Stimulated activated CD4-positive, alpha-beta T cell treated with anti-CD3 and anti-CD28 coated beads, Interleukin-4, amount 100 ng/mL, for 24 hours (primary cell): Measurements from ENCODE around the gene ARL10.
A peak's percentile ranks its signal among the peaks of the same experiment; 100 is the strongest.

ENCODE experiments used
- DNase-seq: peaks from one replicate; pipeline ENCODE4 v3.0.0-alpha.2; 2020

ARL10 gene

DNA sequence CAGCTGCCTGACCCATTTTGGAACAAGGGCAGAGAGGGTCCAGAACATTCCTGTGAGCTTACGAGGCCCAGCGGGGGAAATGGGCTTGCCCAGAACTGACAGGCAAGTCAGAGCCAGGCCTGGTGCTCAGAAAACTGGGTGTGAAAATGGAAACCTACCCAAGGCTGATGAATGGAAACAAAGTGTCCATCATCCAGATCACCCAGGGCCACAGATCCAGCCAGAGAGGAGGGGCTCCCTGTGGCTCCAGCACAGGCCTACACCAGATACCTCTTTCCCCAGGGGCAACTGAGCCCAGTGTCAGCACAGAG, 47.9 kb downstream of the ARL10 start:
- DNase-seq: no peak

DNA sequence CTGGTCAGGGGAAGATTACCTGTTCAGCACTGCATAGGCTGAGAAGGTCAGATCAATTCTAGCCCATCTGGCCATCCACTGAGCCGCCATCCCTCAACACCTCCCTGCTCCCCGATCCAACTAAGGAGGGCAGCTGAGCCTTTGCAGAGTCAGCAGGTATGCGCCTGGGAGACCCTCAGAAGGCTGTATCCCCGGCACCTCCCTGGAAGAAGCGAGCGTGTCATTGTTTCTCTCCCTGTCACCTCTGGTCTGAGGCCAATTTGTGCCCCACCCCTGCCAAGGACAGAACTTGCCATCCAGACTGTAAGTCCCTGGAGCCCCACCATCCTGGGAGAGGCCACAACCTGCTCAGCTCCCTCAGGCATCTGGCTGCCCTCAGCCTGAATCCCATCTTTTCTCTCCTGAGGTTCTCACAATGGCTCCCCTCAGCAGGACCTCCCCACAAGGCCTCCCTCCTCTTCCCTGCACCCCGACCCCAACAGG, 48.5 kb downstream of the ARL10 start:
- no peak for DNase-seq

DNA sequence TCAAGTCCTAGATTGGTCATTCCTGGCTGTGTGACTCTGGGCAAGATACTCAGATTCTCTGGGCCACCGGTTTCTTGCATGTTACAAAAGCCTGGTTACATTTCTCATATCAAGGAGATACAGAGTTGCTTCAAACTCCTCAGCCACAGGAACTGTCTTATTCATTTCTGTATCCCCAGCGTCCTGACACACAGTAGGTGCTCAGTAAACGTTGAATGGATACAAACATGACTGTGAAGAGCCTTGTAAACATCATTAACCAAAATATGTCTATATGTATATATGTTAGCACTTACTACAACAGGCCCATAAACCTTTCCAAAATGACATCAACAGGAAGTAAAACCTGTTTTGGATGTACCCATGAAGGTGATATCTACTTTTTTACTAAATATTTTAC, 49.4 kb downstream of the ARL10 start:
- DNase-seq: no peak

DNA sequence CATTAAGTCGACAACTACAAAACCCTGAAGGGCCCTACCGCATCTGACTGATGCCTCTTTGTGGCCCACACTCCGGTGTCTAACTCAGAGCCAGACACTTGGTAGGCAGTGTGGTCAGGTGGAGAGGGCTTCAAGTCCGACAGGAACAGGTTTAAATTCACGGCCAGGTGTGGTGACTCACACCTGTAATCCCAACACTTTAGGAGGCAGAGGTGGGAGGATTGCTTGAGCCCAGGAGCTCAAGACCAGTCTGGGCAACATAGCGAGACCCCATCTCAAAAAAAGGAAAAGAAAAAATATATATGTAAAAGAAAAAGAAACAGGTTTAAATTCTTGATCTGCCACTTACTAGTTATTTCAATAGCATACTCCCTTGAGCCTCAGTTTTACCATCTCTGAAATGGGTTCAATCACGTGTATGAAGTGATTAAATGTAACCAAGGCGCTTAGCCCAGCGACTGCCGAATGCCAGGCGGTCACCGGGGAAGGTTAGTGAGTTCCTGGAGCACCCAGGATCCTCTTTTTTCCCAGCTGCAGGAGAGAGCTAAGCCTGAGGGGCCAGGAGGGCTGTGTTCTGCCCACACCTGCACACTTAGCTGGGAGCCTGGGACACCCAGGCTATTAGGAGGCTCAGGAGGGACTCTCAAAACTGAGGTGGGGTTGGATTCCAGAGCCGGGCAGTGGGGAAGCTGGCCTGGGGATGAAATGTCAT, 50.1 kb downstream of the ARL10 start:
- DNase-seq: no peak

GRCh38 chr5:176415952-176416924, 51.0 kb downstream of the ARL10 start, which contains the start of gene CLTB:
Gene CLTB (minus strand): TSS chr5:176416539. CDS start chr5:176416363, 176 bp downstream.
- peak; percentile 88 for DNase-seq

- no peak for DNase-seq
Measured at GRCh38 chr5:176416965-176417364, 51.7 kb downstream of the ARL10 start.

GRCh38 chr5:176418251-176418650, 53.0 kb downstream of the ARL10 start:
- no peak for DNase-seq

DNA sequence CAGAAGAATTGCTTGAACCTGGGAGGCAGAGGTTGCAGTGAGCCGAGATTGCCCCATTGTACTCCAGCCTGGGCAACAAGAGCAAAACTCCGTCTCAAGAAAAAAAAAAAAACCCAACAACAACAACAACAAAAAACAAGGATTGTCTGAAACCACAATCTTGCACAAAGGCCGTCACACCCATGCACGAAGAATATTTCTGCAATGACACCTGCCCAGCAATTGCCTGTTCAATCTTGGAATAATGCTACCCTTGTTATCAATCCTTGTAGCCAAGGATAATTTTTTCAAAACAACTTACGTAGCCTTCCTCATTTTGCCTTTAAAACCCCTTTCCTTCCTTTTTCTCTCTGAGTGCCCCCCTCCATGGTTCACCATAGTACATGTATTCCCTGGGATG, 54.8 kb downstream of the ARL10 start:
- no peak for DNase-seq

DNA sequence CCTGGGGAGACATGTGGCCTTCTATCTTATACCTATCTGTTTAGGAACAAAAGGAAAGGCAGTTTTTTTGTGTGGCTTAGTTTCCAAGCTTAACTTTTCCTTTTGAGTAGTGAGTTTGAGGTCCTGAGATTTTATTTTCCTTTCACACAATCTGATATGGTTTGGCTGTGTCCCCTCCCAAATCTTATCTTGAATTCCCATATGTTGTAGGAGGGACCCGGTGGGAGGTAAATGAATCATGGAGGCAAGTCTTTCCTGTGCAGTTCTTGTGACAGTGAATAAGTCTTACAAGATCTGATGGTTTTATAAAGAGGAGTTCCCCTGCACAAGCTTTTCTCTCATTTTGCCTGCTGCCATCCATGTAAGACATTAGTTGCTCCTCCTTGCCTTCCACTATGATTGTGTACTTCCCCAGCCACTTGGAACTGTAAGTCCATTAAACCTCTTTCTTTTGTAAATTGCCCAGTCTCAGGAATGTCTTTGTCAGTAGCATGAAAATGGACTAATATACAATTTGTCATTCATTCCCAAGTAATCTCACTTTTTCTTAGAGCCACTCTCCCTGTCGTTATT, 55.8 kb downstream of the ARL10 start:
- no peak for DNase-seq

GRCh38 chr5:176424181-176424580, 58.9 kb downstream of the ARL10 start:
- no peak for DNase-seq

- no peak for DNase-seq
Measured at GRCh38 chr5:176425138-176425537, 59.9 kb downstream of the ARL10 start.

- DNase-seq: no peak
Measured at GRCh38 chr5:176425791-176426190, 60.5 kb downstream of the ARL10 start.

DNA sequence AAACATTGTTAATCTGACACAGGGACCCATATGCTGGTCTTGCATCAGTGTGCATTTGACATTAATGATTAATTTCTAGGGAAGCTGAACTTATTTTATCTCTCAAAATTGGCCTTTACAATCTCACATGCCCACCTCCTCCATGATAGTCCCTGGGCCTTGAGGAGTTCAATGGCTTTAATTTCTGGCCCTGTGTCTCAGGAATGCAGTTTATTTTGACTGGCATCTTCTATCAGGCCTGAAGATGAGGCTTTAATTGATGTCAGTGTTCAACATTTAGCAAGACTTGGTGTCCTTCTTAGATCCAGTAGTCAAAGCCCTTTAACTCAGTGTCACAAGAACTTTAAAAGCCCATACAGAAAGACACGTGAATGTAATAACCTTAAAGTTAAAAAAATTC, 61.6 kb downstream of the ARL10 start:
- no peak for DNase-seq

- DNase-seq: no peak
Measured at GRCh38 chr5:176427971-176428370, 62.7 kb downstream of the ARL10 start.

DNA sequence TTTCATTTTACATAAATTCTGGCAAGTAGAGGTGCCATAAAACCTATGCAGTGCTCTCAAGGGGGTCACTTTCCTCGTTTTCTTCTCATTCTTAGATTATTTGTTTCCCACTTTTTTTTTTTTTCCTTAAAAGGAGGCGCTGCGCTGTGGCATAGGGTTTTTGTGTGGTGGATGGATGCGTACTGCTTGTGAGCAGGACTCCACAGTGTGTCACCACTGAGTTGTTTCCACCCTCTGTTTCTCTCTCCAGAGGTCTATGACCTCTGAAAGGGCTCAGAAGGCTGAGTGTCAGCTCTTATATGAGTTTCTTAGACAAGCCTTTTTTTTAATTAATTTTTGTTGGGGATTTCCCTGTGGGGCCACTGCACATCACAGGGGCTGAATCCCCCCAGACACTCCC, 64.7 kb downstream of the ARL10 start:
- DNase-seq: no peak
